ENCODE data around the gene NKX1-1.

The NKX1-1 gene

DNA sequence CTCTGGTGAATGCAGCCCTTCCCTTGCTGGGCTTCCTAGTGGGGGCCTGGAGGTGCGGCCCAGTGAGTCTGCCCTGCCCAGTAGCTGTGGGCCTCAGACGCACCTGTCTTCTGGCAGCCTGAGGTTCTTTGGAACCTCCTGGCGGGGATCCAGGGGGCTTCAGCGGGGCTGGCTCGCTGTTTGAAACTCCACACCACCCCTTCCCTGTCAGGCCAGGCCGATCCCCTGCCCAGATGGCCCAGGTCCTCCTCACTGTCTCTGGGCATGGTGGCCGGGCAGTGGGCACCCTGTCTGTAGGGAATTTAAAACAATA lies 10.7 kb upstream of the NKX1-1 start:
- DNase-seq (ENCODE audit: low read depth in 2 of 2), result no peak

DNA sequence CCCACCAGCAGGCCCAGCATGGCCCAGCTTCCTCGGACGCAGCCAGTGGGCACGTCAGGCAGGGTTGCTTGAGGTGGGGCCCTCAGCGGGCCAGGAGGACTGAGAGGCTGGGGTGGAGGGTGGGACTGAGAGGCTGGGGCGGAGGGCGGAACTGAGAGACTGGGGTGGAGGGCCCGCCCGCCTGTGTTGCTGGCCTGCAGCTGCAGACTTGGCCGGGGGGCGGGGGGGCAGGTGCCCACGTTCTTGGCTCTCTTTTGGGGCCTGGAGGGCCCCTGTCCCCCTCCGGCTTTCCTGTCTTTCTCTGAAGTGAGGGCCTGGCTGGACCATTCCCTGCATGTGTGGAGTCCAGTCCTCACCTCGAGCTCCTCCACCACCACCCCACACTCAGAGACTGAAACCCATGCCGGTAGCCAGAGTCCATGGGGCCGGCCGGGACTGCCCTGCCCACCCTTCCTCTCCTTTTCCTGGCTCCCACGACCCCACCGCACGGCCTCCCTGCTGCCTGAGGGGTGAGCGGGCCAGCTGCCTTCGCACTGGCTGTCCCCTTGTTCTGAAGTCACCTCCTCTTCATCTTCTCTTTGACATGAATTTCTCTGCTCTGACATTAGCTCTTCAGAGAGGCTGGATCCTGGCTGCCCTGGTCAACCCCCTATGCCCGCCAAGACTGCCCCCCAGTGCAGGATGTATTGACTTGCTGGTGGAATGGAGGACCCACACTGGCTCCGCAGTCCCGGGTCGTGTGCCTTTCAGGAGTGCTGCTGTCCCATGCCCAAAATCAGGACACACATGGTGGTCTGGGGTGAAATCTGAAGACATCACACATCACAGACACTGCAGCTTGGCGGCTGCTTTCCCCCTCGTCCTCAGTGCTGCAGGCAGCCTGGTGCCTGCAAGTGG lies 10.1 kb upstream of the NKX1-1 start:
- DNase-seq (ENCODE audit: low read depth in 2 of 2), result no peak

- DNase-seq (ENCODE audit: low read depth in 2 of 2), result no peak
Observed at GRCh38 chr4:1415681-1415981, 9.4 kb upstream of the NKX1-1 start.

- no peak for DNase-seq (ENCODE audit: low read depth in 2 of 2)
Observed at GRCh38 chr4:1414831-1415680, 8.8 kb upstream of the NKX1-1 start.

GRCh38 chr4:1413687-1414479 lies 7.6 kb upstream of the NKX1-1 start:
- DNase-seq (ENCODE audit: low read depth in 2 of 2), result no peak

GRCh38 chr4:1413204-1413663 lies 7.0 kb upstream of the NKX1-1 start:
- no peak for DNase-seq (ENCODE audit: low read depth in 2 of 2)

DNA sequence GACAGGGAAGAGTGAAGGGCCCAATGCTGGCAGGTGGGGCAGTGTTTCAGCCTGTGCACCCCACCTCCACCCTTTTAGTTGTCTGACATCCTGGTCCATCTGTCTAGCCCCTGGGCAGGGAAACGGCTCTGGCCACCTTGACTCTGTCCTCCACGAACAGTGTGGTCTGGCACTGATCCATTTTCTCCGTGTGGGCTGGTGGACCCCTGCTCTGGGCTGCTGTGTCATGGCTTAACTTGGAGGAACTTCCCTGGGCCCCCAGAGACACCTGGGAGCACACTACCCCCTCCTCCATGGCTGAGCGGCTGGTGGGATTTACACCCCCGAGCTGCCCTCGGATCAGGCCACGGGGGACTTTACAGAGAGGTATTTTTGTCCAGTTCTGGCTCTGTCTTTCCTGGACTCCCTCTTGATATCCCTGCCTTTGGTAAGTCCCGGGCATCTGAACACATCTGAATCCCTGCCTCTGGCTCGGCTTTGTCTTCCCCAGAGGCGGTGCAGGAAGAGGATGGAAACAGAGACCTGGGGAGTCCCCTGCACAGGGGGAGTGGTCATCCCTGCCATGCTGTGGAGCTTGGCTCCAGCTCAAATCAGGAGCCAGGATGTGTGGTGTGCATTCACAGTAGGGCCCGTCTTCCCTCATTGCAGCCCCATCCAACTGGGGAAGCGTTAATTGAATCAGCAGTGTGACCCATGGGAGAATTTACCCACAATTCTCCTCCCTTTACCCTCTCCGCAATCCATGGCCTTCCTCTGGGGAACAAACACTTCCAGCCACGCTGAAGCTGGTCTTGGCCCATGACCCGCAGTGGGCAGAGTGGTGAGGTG lies 6.3 kb upstream of the NKX1-1 start:
- no peak for DNase-seq (ENCODE audit: low read depth in 2 of 2)

GRCh38 chr4:1411436-1412375 lies 5.5 kb upstream of the NKX1-1 start:
- no peak for DNase-seq (ENCODE audit: low read depth in 2 of 2)

DNA sequence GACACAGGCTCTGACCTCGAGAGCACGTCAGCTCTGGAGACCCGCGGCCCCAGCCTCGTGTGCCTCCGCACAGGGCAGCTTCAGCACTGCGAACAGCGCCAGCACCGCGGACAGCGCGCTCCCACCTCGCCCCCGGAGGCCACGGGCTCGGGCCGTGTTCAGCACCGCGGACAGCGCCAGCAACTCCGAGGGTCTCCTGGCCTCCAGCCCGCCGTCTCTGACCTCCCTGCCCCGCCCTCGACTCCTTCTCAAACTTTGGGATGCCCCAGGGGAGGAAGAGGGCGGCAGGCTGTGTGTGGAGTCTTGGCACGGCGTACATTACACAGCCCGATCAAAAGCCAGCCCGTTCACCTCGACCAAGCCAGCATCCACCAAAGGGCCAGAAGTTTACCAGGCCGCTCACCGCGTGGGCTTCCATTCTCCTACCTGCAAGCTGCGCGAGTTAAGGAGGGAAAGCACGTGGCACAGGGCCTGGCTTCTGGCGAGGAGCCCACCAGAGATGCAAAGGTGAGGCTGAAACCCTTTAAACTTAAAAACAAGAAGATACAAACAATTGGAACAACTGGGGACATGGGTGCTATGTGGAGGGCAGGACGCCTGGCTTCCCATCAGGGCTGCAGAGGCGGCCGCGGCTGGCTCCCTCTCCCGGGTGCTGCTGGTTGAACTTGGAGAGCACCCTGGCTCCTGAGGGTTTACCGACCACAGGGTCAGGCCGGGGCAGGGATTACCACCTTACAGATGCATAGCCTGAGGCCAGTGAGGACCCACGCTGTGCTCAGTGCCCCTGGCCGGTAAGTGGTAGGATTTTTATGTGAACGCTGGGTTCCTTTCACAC lies 4.5 kb upstream of the NKX1-1 start:
- DNase-seq (ENCODE audit: low read depth in 2 of 2), result no peak

DNA sequence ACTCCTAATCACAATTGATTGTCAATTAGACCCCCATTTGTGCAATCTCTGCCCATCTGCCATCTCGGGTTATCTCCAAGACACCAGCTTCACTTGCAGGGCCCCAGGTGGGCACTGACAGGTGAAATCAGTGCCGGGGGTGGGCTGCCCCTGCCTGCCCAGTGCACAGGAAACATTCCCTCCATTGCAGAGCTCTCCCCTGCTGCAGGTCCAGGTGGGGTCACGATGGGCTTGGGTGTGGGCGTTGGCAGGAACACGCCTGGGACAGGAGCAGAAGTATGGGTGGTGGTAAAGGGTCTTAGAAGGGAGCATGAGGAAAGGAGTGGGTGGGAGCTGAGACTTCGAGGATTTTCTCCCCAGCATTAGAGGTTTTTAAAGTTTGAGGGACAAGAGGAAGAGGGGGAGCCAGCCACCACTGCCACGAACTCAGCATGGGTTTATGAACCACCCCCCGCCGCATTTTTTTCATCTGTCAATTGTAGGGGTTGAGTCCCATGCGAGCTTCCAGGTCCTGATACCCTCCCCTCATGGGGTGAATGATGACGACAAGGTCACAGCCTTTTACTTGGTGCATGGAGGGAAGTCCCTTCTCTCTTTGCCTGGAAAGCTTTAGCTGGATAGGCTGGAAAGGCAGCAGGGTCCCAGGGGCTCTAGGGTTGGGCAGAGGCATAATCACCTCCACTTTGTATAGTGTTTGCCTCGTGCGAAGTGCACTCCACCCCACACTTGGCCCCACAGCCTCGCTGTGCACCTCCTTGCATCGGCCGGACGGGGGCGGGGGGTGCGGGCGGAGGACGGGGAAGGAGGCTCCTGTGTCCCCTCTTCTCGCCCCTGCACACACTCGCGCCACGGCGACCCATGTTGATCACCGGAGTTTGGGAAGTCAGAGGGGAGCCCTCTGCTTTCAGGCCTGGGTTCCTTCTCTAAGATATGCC lies 3.5 kb upstream of the NKX1-1 start:
- DNase-seq (ENCODE audit: low read depth in 2 of 2), result no peak

- no peak for DNase-seq (ENCODE audit: low read depth in 2 of 2)
Observed at GRCh38 chr4:1409079-1409478, 2.8 kb upstream of the NKX1-1 start.

DNA sequence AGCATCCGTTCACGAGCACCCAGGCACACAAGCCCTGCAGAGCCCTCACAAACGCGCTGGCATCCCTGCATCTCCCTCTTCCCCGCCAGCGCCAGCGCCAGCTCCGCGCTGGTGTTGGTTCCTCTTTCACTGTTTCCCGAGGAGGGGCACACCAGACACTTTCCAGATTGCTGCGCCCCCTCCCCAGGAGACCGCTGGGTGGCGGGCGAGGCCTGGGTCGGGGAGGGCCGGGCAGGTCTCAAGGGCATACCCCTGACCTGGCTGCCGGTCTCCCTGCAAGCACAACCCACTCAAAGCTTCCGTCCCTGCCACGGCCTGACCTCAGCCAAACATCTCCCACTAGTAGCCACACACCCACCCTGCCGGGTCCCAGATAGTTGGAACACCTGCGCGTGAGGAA lies 2.2 kb upstream of the NKX1-1 start:
- DNase-seq (ENCODE audit: low read depth in 2 of 2), result no peak

GRCh38 chr4:1407657-1408333 lies 1.6 kb upstream of the NKX1-1 start:
- DNase-seq (ENCODE audit: low read depth in 2 of 2), result no peak

DNA sequence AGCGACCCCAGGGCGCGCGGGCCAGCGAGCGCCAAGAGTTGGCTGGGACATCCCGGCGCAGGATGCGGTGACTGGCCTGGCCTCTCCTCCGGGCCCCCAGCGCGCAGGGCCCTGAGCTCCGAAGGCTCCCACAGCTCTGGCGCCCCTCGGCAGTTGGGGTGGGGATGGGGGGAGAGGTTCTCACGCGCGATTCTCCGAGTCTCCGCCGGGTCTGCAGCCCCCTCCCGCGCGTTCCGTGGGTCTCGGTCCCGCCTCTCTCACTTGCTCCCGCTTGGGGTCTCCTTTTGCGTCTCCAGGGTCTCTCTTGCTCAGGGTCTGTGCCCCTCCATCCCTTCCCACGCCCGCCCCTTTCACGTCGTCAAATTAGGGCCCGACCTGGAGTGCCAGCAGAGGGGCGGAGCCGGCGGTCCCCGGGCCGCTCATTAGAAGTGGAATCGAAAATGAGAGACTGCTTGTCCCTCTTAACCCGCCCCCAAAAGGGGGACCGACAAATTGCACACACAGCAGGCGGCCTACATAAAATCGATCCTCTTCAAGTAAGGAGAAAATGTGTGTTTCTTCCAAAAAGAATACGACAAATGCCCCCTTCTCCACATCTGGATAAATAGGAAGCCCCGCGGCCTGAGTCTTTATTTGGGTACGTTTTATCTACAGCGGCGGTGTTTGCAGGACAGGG lies 877 bp upstream of the NKX1-1 start:
- no peak for DNase-seq (ENCODE audit: low read depth in 2 of 2)

GRCh38 chr4:1405636-1406393 lies 427 bp downstream of the NKX1-1 start:
- no peak for DNase-seq (ENCODE audit: low read depth in 2 of 2)

DNA sequence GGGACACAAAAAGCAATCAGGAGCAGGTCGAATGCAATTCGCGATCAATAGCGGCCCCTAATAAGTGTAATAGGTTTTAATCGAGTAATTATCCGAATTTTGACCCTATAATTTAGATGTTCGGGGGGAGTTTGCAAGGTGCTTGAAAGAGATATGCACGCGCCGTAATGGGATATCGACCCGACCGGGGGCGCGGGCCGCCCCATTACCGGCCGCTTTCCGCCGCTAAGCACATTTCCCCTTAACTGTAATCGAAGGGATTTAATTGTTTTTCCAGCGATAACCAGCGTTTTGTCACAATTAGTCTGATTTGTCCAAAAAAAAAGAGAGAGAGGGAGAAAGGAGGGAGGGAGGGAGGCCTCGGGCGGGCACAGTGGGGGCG lies 997 bp downstream of the NKX1-1 start:
- DNase-seq (ENCODE audit: low read depth in 2 of 2), result no peak

Measured in stimulated activated CD8-positive, alpha-beta memory T cell treated with anti-CD3 and anti-CD28 coated beads, Interleukin-2, amount 100 ng/mL, for 1 hour (primary cell).